NCI-H187 (cell line): ENCODE data around the gene KCNQ1OT1.

ENCODE experiments used
- DNase-seq, 2 experiments: peaks; one replicate each; lab custom pipeline; 2025; lab: John Stamatoyannopoulos, UW

KCNQ1OT1 gene

GRCh38 chr11:2701898-2702434 lies 2.2 kb upstream of the KCNQ1OT1 start:
- no peak for DNase-seq

- no peak for DNase-seq
Measured at GRCh38 chr11:2701230-2701629, 1.4 kb upstream of the KCNQ1OT1 start.

GRCh38 chr11:2700415-2701211 lies 819 bp upstream of the KCNQ1OT1 start:
- no peak for DNase-seq

- no peak for DNase-seq
Measured at GRCh38 chr11:2699185-2699530, 636 bp downstream of the KCNQ1OT1 start.

- DNase-seq = no peak
Measured at GRCh38 chr11:2698386-2699184, 1.2 kb downstream of the KCNQ1OT1 start.

- no peak for DNase-seq
Measured at GRCh38 chr11:2697866-2698265, 1.9 kb downstream of the KCNQ1OT1 start.

GRCh38 chr11:2696455-2696854 lies 3.3 kb downstream of the KCNQ1OT1 start:
- DNase-seq = no peak

GRCh38 chr11:2694995-2695939 lies 4.5 kb downstream of the KCNQ1OT1 start:
- DNase-seq = no peak

GRCh38 chr11:2694495-2694894 lies 5.3 kb downstream of the KCNQ1OT1 start:
- no peak for DNase-seq

GRCh38 chr11:2693271-2694261 lies 6.2 kb downstream of the KCNQ1OT1 start:
- no peak for DNase-seq

GRCh38 chr11:2691991-2692875 lies 7.6 kb downstream of the KCNQ1OT1 start:
- DNase-seq = no peak

GRCh38 chr11:2691355-2691761 lies 8.4 kb downstream of the KCNQ1OT1 start:
- no peak for DNase-seq

- DNase-seq = no peak
Measured at GRCh38 chr11:2690596-2691354, 9.0 kb downstream of the KCNQ1OT1 start.

GRCh38 chr11:2689651-2690575 lies 9.9 kb downstream of the KCNQ1OT1 start:
- no peak for DNase-seq

GRCh38 chr11:2688381-2689231 lies 11.2 kb downstream of the KCNQ1OT1 start:
- no peak for DNase-seq

- no peak for DNase-seq
Measured at GRCh38 chr11:2687782-2688191, 12.0 kb downstream of the KCNQ1OT1 start.

- DNase-seq = no peak
Measured at GRCh38 chr11:2687223-2687530, 12.6 kb downstream of the KCNQ1OT1 start.
